ENCODE data around the gene SUCLG2. TPM values are rescaled to one million over a fixed set of nuclear protein-coding genes. Genes with fewer than 3 reads are reported as not detected.

The SUCLG2 gene
- total RNA-seq, 1 donor from 2014 or later, result 33.8 TPM

DNA sequence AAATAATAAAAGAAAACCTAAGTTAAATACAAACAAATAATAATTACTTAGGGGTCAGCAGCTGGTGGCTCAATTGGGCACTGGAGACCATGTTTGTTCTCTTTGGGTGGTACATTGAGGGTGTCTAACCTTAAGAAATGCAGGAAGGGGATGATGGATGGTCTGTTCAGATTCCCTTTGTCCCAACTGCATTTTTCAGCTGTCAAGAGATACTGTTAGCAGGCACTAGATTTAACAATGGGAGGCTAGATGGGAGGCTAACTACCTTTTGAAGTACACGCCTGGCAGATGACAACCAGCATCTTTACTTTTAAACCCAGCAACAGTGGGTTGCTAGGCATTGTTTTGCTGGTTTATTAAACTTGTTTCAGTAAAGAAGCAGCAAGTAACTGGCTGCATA is 222.5 kb downstream of the SUCLG2 start:
- TF ChIP-seq, protein P1, sequence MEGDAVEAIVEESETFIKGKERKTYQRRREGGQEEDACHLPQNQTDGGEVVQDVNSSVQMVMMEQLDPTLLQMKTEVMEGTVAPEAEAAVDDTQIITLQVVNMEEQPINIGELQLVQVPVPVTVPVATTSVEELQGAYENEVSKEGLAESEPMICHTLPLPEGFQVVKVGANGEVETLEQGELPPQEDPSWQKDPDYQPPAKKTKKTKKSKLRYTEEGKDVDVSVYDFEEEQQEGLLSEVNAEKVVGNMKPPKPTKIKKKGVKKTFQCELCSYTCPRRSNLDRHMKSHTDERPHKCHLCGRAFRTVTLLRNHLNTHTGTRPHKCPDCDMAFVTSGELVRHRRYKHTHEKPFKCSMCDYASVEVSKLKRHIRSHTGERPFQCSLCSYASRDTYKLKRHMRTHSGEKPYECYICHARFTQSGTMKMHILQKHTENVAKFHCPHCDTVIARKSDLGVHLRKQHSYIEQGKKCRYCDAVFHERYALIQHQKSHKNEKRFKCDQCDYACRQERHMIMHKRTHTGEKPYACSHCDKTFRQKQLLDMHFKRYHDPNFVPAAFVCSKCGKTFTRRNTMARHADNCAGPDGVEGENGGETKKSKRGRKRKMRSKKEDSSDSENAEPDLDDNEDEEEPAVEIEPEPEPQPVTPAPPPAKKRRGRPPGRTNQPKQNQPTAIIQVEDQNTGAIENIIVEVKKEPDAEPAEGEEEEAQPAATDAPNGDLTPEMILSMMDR (IDR thresholded peaks at IDR 0.05; ENCODE audit: unreplicated experiment), result no peak
- no peak for DNase-seq (ENCODE audit: low spot score)
- peaks cover 2% of the 10 kb centered on the region for H3K27me3 Mint-ChIP-seq (ENCODE audit: unreplicated experiment)
- no peak overlapping the region for H3K27ac Mint-ChIP-seq (ENCODE audit: unreplicated experiment)
- no peaks in the 10 kb centered on the region for H3K4me1 Mint-ChIP-seq (ENCODE audit: unreplicated experiment)
- peaks cover 6% of the 10 kb centered on the region for H3K36me3 Mint-ChIP-seq (ENCODE audit: low read depth, unreplicated experiment)
- H3K4me3 Mint-ChIP-seq (ENCODE audit: unreplicated experiment), result no peak overlapping the region
- no peaks in the 10 kb centered on the region for H3K9me3 Mint-ChIP-seq (ENCODE audit: unreplicated experiment)

DNA sequence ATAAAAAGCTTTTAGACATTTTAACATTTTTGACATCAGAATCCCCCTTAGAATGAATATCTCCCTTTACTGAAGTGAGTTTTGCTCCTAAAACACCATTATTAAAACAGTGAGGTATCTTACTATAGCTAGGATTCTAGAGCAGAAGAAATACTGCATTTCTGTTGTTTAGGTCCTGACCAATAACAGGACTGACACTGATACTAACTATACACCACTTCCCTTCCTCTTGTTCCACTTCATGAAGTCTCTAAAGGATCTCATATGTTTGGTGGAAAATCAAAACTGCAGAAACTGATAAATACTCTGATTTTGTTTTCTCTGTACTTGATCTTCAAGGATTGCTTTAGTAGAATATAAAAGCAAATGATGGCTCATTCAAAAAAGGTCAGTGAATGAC is 230.7 kb downstream of the SUCLG2 start:
- H3K4me1 Mint-ChIP-seq (ENCODE audit: unreplicated experiment), result peaks cover 3% of the 10 kb centered on the region
- H3K36me3 Mint-ChIP-seq (ENCODE audit: low read depth, unreplicated experiment), result peaks cover 3% of the 10 kb centered on the region
- TF ChIP-seq, protein P1 (IDR thresholded peaks at IDR 0.05; ENCODE audit: unreplicated experiment), result no peak
- H3K4me3 Mint-ChIP-seq (ENCODE audit: unreplicated experiment), result no peak overlapping the region
- DNase-seq (ENCODE audit: low spot score), result no peak
- no peaks in the 10 kb centered on the region for H3K27me3 Mint-ChIP-seq (ENCODE audit: unreplicated experiment)
- H3K27ac Mint-ChIP-seq (ENCODE audit: unreplicated experiment), result no peak overlapping the region
- no peaks in the 10 kb centered on the region for H3K9me3 Mint-ChIP-seq (ENCODE audit: unreplicated experiment)

DNA sequence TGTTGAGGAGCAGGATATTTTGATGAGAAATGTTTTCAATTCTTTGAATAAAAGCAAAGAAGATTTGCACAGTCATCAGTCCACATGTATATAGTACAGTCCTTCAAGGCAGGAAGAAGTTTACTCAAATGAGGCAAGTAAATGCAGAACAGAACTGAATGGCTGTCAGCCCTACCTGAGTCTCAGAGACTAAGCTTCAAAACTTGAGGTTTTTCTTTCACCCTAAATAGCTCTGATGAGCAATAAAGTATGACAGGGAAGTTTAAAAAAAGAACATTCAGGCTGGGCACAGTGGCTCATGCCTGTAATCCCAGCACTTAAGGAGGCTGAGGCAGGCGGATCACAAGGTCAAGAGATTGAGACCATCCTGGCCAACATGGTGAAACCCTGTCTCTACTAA is 232.5 kb downstream of the SUCLG2 start:
- Mint-ChIP-seq H3K4me3 (ENCODE audit: unreplicated experiment) (no peak overlapping the region), H3K4me1 (ENCODE audit: unreplicated experiment) (peaks cover 3% of the 10 kb centered on the region), H3K27ac (ENCODE audit: unreplicated experiment) (no peak overlapping the region), H3K27me3 (ENCODE audit: unreplicated experiment) (no peaks in the 10 kb centered on the region), H3K9me3 (ENCODE audit: unreplicated experiment) (no peaks in the 10 kb centered on the region), H3K36me3 (ENCODE audit: low read depth, unreplicated experiment) (no peaks in the 10 kb centered on the region)
- no peak for DNase-seq (ENCODE audit: low spot score)
- TF ChIP-seq, protein P1 (IDR thresholded peaks at IDR 0.05; ENCODE audit: unreplicated experiment), result no peak

DNA sequence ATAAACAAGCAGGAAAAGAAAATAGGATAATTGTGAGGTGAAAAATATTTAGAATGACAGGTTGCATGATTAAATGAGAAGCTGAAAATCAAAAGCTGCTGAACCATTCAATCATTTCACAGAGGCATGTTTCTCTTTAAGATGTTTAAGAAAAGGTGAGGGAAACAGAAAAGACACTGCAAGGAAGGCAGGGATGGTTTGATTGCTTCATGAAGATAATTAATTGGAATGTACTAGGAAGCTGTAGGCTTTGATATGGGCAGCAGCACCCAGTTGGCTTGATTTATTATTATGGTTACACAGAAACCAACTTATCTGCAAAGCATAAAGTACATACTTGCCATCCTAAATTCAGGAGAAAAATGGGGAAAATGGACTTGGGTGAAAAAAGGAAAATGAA is 234.6 kb downstream of the SUCLG2 start:
- Mint-ChIP-seq H3K27me3 (ENCODE audit: unreplicated experiment) (no peaks in the 10 kb centered on the region), H3K9me3 (ENCODE audit: unreplicated experiment) (no peaks in the 10 kb centered on the region), H3K4me3 (ENCODE audit: unreplicated experiment) (no peak overlapping the region), H3K27ac (ENCODE audit: unreplicated experiment) (no peak overlapping the region), H3K36me3 (ENCODE audit: low read depth, unreplicated experiment) (no peaks in the 10 kb centered on the region), H3K4me1 (ENCODE audit: unreplicated experiment) (peaks cover 3% of the 10 kb centered on the region)
- no peak for DNase-seq (ENCODE audit: low spot score)
- TF ChIP-seq, protein P1 (IDR thresholded peaks at IDR 0.05; ENCODE audit: unreplicated experiment), result no peak

DNA sequence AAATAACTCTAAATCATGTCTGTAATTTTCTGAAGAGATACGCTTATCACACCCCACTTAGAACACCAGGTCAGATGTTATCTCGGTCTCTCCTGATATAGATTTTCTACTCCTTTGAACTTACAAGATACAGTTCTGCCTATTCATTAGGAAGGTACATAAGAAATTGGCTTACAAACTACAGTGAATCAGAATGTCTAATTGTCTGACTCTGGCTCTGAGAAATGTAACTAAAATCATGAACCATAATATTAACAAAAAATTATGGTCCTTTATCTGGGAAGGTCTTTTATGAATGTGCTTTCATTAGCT is 235.2 kb downstream of the SUCLG2 start:
- TF ChIP-seq, protein P1 (IDR thresholded peaks at IDR 0.05; ENCODE audit: unreplicated experiment), result no peak
- H3K4me3 Mint-ChIP-seq (ENCODE audit: unreplicated experiment), result no peak overlapping the region
- peaks cover 3% of the 10 kb centered on the region for H3K4me1 Mint-ChIP-seq (ENCODE audit: unreplicated experiment)
- H3K27ac Mint-ChIP-seq (ENCODE audit: unreplicated experiment), result no peak overlapping the region
- no peak for DNase-seq (ENCODE audit: low spot score)
- no peaks in the 10 kb centered on the region for H3K9me3 Mint-ChIP-seq (ENCODE audit: unreplicated experiment)
- no peaks in the 10 kb centered on the region for H3K36me3 Mint-ChIP-seq (ENCODE audit: low read depth, unreplicated experiment)
- no peaks in the 10 kb centered on the region for H3K27me3 Mint-ChIP-seq (ENCODE audit: unreplicated experiment)

Data from endothelial cell (in vitro differentiated cells).